HepG2 (cell line): ENCODE data around the gene ABHD18. TPM values are rescaled to one million over a fixed set of nuclear protein-coding genes. Genes with fewer than 3 reads are reported as not detected.

Experiments
- ARNT ChIP-seq: fragments of 450-650 bp; IDR thresholded peaks from 2 replicates; pipeline ENCODE4 v1.6.1; 2017
- CHCHD3 ChIP-seq: sonication (generic); formaldehyde crosslinking; IDR thresholded peaks from 2 replicates; pipeline ENCODE4 v1.8.0; 2022; ENCODE audit warnings: mild to moderate bottlenecking, missing genetic modification reagents, moderate library complexity
- CREB1 ChIP-seq, 2 experiments: fragments of 450-650 bp in 1 of 2; IDR thresholded peaks; 2 replicates each; pipeline ENCODE4 v1.6.1; 2016 to 2017; ENCODE audit warnings: control low read depth in 1 of 2, mild to moderate bottlenecking in 1 of 2, missing compliant biosample characterization in 1 of 2, missing genetic modification characterization in 1 of 2
- EHMT2 ChIP-seq: fragments of 200-600 bp; sonication (generic); IDR thresholded peaks from 2 replicates; pipeline ENCODE4 v1.7.0; 2017; ENCODE audit warnings: antibody characterized with exemption, low read depth, low read length, borderline replicate concordance
- MXI1 ChIP-seq: IDR thresholded peaks from 3 replicates; pipeline ENCODE4 v1.6.1; 2012; ENCODE audit warnings: low read depth, low read length, inconsistent platforms, borderline replicate concordance
- PAF1 ChIP-seq: IDR thresholded peaks from 2 replicates; pipeline ENCODE4 v1.6.1; 2016; ENCODE audit warnings: missing genetic modification reagents, missing compliant biosample characterization
- PCBP1 ChIP-seq: fragments of 200-400 bp; formaldehyde crosslinking; IDR thresholded peaks from 2 replicates; pipeline ENCODE4 v1.6.1; 2017; ENCODE audit warnings: mild to moderate bottlenecking, low read depth, low read length, borderline replicate concordance
- PCBP2 ChIP-seq: fragments of 200-400 bp; formaldehyde crosslinking; optimal IDR thresholded peaks from 2 replicates; pipeline ENCODE3; 2018; ENCODE audit warnings: low read length, low read depth; ENCODE audit not compliant: poor library complexity, severe bottlenecking
- ZFP36L2 ChIP-seq: sonication (generic); formaldehyde crosslinking; IDR thresholded peaks from 2 replicates; pipeline ENCODE4 v1.4.0; 2020; ENCODE audit warnings: missing genetic modification reagents
- ZFP41 ChIP-seq: sonication (generic); formaldehyde crosslinking; IDR thresholded peaks from 2 replicates; pipeline ENCODE4 v1.4.0; 2020; ENCODE audit warnings: mild to moderate bottlenecking, missing genetic modification reagents, borderline replicate concordance
- ZNF230 ChIP-seq: sonication (generic); formaldehyde crosslinking; IDR thresholded peaks from 2 replicates; pipeline ENCODE4 v1.4.0; 2020; ENCODE audit warnings: mild to moderate bottlenecking, missing genetic modification reagents
- ZNF234 ChIP-seq: sonication (generic); formaldehyde crosslinking; conservative IDR thresholded peaks from 2 replicates; pipeline ENCODE4 v1.5.1; 2020; ENCODE audit warnings: mild to moderate bottlenecking, missing genetic modification reagents
- ZNF263 ChIP-seq: sonication (generic); formaldehyde crosslinking; IDR thresholded peaks from 2 replicates; pipeline ENCODE4 v1.4.0; 2020; ENCODE audit warnings: missing genetic modification reagents
- ZNF547 ChIP-seq: sonication (generic); formaldehyde crosslinking; IDR thresholded peaks from 2 replicates; pipeline ENCODE4 v1.5.1; 2020; ENCODE audit warnings: mild to moderate bottlenecking, missing genetic modification reagents
- ZNF737 ChIP-seq: sonication (generic); formaldehyde crosslinking; IDR thresholded peaks from 2 replicates; pipeline ENCODE4 v1.5.0; 2020; ENCODE audit warnings: missing genetic modification reagents, mild to moderate bottlenecking, borderline replicate concordance
- ZSCAN12 ChIP-seq: sonication (generic); formaldehyde crosslinking; IDR thresholded peaks from 2 replicates; pipeline ENCODE4 v1.9.0; 2021; ENCODE audit warnings: mild to moderate bottlenecking, missing genetic modification reagents
- ZSCAN25 ChIP-seq: sonication (generic); formaldehyde crosslinking; IDR thresholded peaks from 2 replicates; pipeline ENCODE4 v1.8.0; 2022; ENCODE audit warnings: mild to moderate bottlenecking, missing genetic modification reagents
- polyA plus RNA-seq, 8 experiments: library from polyadenylated mRNA; depleted of rRNA in 3 of 8; stranded (reverse) in 7 of 8; unstranded in 1 of 8; fragments of >200 nt; fragmentation: Illumina TruSeq in 4 of 8; extraction: Trizol in 4 of 8; gene quantifications; 2 replicates each; pipeline versions ENCODE4 v1.2.1 to v1.2.3, GENCODE V29; 2011 to 2016; ENCODE audit warnings: low read depth in 4 of 8, missing spikeins in 1 of 8, mixed read lengths in 1 of 8; ENCODE audit not compliant: insufficient read depth in 1 of 8
- total RNA-seq, 5 experiments: library from RNA; depleted of rRNA; stranded (reverse); fragments of >200 nt; fragmentation: Illumina TruSeq; extraction: Trizol; gene quantifications; 2 replicates each; pipeline ENCODE4 v1.2.3, GENCODE V29; 2016; ENCODE audit warnings: low read depth in 1 of 5
- TF ChIP-seq, protein P1 (sequence below): sonication (generic); formaldehyde crosslinking; IDR thresholded peaks from 2 replicates; pipeline ENCODE4 v1.4.0; 2020; ENCODE audit warnings: low read depth, mild to moderate bottlenecking, missing genetic modification reagents
- TF ChIP-seq, protein P2 (sequence below): sonication (generic); formaldehyde crosslinking; IDR thresholded peaks from 2 replicates; pipeline ENCODE4 v1.5.1; 2020; ENCODE audit warnings: missing genetic modification reagents, mild to moderate bottlenecking, borderline replicate concordance
- TF ChIP-seq, protein P3 (sequence below): sonication (generic); formaldehyde crosslinking; conservative IDR thresholded peaks from 2 replicates; pipeline ENCODE4 v1.4.0; 2020; ENCODE audit warnings: missing genetic modification reagents
- TF ChIP-seq, protein P4 (sequence below): sonication (generic); formaldehyde crosslinking; IDR thresholded peaks from 2 replicates; pipeline ENCODE4 v1.8.1; 2023; ENCODE audit warnings: mild to moderate bottlenecking, moderate library complexity, missing genetic modification reagents
- TF ChIP-seq, protein P5 (sequence below): sonication (generic); formaldehyde crosslinking; IDR thresholded peaks from 2 replicates; pipeline ENCODE4 v1.8.0; 2022; ENCODE audit warnings: mild to moderate bottlenecking, missing genetic modification reagents

ABHD18 gene
- total and polyA plus RNA-seq, 2 of the 13 experiments (the other 11 are each of a cell fraction or from before 2014, with no cell fraction given): 5.5 to 16.3 TPM

DNA sequence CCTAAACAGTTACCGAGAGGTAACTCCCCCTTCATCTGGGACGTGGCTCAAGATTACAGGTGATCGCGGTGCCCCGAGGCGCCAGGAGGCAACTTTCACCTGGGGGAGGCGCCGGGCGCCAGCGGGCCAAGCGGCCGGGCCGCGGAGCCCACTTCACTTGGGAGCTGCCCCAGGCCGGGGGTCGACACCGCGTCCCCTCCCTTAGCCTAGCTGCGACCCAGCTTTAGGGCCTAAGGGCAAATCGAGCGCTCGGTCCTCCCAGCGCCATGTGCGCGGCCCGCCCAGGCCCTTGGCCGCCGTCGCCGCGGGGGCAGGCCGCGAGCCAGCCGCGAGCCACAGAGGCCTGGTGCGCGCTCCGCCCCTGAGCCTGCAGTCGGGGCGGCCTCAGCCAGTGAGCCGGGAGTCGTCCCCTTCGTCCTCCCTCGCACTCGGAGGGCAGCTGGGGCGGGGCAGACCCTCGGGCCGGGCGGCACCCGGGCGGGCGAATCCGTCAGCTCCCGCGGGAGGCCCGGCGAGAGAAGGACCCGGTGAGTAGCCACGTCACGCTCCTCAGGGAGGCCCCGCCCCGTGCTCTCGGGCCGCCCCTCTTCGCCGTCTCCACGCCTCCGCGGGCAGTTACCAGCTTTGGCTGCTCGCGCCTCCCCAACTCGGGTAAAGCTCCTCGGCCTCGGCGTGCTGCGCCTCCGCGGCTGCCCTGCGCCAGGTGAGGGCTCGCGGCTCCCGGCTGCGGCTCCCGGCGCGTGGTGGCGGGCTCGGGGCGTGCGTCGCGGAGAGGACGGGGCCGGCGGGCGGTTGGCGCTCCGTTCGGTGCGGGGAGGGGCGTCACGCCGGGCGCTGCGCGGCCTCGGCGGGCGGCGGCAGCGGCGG is 95.7 kb downstream of the ABHD18 start, which contains the start of gene LARP1B (continued):
- TF ChIP-seq ZNF263 (CRISPR knock-in tag) (peak; percentile 100), ZNF230 (CRISPR knock-in tag) (peak; percentile 78), ZFP41 (CRISPR knock-in tag) (no peak), CHCHD3 (CRISPR knock-in tag) (no peak; the same call in 1 of the 2 replicates), PCBP1 (no peak), ZSCAN25 (CRISPR knock-in tag) (no peak), PAF1 (CRISPR knock-in tag) (no peak), ZNF547 (peak; percentile 81; the same call in 1 of the 2 replicates), ZSCAN12 (CRISPR knock-in tag) (peak; percentile 24; the same call in 1 of the 2 replicates), ZNF234 (no peak), ARNT (no peak), MXI1 (peak; percentile 83), PCBP2 (no peak), EHMT2 (no peak), ZNF737 (CRISPR knock-in tag) (no peak), CREB1 (IDR thresholded peaks at IDR 0.05) (peak; percentile 88), CREB1 (CRISPR knock-in tag; IDR thresholded peaks at IDR 0.05) (no peak), ZFP36L2 (no peak)
- TF ChIP-seq, protein P1, sequence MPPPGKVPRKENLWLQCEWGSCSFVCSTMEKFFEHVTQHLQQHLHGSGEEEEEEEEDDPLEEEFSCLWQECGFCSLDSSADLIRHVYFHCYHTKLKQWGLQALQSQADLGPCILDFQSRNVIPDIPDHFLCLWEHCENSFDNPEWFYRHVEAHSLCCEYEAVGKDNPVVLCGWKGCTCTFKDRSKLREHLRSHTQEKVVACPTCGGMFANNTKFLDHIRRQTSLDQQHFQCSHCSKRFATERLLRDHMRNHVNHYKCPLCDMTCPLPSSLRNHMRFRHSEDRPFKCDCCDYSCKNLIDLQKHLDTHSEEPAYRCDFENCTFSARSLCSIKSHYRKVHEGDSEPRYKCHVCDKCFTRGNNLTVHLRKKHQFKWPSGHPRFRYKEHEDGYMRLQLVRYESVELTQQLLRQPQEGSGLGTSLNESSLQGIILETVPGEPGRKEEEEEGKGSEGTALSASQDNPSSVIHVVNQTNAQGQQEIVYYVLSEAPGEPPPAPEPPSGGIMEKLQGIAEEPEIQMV (CRISPR knock-in tag): peak; percentile 70
- TF ChIP-seq, protein P2, sequence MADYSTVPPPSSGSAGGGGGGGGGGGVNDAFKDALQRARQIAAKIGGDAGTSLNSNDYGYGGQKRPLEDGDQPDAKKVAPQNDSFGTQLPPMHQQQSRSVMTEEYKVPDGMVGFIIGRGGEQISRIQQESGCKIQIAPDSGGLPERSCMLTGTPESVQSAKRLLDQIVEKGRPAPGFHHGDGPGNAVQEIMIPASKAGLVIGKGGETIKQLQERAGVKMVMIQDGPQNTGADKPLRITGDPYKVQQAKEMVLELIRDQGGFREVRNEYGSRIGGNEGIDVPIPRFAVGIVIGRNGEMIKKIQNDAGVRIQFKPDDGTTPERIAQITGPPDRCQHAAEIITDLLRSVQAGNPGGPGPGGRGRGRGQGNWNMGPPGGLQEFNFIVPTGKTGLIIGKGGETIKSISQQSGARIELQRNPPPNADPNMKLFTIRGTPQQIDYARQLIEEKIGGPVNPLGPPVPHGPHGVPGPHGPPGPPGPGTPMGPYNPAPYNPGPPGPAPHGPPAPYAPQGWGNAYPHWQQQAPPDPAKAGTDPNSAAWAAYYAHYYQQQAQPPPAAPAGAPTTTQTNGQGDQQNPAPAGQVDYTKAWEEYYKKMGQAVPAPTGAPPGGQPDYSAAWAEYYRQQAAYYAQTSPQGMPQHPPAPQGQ (CRISPR knock-in tag): no peak
- TF ChIP-seq, protein P3, sequence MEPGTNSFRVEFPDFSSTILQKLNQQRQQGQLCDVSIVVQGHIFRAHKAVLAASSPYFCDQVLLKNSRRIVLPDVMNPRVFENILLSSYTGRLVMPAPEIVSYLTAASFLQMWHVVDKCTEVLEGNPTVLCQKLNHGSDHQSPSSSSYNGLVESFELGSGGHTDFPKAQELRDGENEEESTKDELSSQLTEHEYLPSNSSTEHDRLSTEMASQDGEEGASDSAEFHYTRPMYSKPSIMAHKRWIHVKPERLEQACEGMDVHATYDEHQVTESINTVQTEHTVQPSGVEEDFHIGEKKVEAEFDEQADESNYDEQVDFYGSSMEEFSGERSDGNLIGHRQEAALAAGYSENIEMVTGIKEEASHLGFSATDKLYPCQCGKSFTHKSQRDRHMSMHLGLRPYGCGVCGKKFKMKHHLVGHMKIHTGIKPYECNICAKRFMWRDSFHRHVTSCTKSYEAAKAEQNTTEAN (CRISPR knock-in tag): no peak; the same call in 1 of the 2 replicates
- TF ChIP-seq, protein P4, sequence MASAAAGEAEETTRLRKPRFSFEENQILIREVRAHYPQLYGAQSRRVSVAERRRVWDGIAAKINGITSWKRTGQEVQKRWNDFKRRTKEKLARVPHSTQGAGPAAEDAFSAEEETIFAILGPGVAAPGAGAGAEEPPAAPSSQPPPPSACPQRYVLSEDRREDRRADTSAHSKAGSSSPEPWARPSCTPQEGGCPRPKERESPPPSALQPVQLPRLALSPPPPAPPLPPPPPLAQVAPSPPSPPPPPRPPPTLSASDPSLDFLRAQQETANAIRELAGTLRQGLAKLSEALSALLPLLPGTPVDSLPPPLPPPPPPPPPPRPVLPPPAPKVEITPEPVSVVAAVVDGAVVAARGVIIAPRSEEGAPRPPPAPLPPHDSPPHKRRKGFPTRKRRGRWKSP (CRISPR knock-in tag): peak; percentile 18
- TF ChIP-seq, protein P5, sequence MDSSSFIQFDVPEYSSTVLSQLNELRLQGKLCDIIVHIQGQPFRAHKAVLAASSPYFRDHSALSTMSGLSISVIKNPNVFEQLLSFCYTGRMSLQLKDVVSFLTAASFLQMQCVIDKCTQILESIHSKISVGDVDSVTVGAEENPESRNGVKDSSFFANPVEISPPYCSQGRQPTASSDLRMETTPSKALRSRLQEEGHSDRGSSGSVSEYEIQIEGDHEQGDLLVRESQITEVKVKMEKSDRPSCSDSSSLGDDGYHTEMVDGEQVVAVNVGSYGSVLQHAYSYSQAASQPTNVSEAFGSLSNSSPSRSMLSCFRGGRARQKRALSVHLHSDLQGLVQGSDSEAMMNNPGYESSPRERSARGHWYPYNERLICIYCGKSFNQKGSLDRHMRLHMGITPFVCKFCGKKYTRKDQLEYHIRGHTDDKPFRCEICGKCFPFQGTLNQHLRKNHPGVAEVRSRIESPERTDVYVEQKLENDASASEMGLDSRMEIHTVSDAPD: 0 out of 2 replicates have a peak, but pooled peaks have one; percentile 29
